Testis (tissue), 2 donors: ENCODE data around the gene CADM1.

ENCODE experiments used
- CTCF ChIP-seq, 3 experiments: fragments of 450-650 bp in 2 of 3; fragments of 200-600 bp in 1 of 3; sonication (generic) in 1 of 3; IDR thresholded peaks; one replicate each; pipeline ENCODE4 v1.5.1; 2016 to 2019; ENCODE audit warnings: antibody characterized with exemption in 3 of 3, mild to moderate bottlenecking in 2 of 3, moderate library complexity in 1 of 3
- POLR2A ChIP-seq: fragments of 450-650 bp; IDR thresholded peaks from one replicate; pipeline ENCODE4 v1.6.1; 2017; ENCODE audit warnings: antibody characterized with exemption, mild to moderate bottlenecking, moderate library complexity

GRCh38 chr11:115453693-115454490 lies 50.3 kb downstream of the CADM1 start:
- TF ChIP-seq CTCF (IDR thresholded peaks at IDR 0.05) (no peak), POLR2A (no peak)
